Thyroid gland (tissue), 4 donors: Measurements from ENCODE around the gene TRMT1.

ENCODE experiments used
- POLR2A ChIP-seq, 2 donors: fragments of 450-650 bp; IDR thresholded peaks; one replicate each; pipeline ENCODE4 v1.6.1; 2017; ENCODE audit warnings: antibody characterized with exemption in 2 of 2, mild to moderate bottlenecking in 2 of 2, moderate library complexity in 1 of 2
- TF ChIP-seq, protein P1 (sequence below), 6 experiments: fragments of 200-600 bp in 3 of 6; fragments of 450-650 bp in 3 of 6; sonication (generic) in 3 of 6; IDR thresholded peaks; one replicate each; pipeline ENCODE4 v1.5.1; 2016 to 2019; ENCODE audit warnings: antibody characterized with exemption in 6 of 6, mild to moderate bottlenecking in 2 of 6, inconsistent platforms in 1 of 6, moderate library complexity in 1 of 6

DNA sequence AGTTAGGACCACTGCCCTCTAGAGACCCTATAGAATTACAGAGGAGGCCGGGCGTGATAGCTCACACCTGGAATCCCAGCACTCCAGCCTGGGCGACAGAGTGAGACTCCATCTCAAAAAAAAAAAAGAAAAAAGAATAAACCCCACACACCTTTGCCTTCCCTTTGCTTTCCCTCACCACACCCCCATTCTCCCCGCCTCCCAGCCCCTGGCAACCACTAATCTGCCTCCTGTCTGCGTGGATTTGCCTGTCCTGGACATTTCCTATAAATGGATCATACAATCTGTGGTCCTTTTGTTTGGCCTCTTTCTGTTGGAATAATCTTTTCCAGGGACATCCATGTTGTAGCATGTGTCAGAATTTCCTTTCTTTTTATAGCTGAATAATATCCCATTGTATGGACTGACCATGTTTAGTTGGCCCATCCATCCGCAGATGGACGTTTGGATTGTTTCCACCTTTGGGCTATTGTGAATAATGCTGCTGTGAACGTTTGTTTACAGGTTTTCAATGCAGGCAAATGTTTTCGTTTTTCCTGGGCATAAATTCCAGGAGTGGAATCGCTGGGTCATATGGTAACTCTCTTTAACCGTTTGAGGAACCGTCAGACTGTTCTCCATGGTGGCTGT is 16.8 kb upstream of the TRMT1 start:
- TF ChIP-seq, protein P1, sequence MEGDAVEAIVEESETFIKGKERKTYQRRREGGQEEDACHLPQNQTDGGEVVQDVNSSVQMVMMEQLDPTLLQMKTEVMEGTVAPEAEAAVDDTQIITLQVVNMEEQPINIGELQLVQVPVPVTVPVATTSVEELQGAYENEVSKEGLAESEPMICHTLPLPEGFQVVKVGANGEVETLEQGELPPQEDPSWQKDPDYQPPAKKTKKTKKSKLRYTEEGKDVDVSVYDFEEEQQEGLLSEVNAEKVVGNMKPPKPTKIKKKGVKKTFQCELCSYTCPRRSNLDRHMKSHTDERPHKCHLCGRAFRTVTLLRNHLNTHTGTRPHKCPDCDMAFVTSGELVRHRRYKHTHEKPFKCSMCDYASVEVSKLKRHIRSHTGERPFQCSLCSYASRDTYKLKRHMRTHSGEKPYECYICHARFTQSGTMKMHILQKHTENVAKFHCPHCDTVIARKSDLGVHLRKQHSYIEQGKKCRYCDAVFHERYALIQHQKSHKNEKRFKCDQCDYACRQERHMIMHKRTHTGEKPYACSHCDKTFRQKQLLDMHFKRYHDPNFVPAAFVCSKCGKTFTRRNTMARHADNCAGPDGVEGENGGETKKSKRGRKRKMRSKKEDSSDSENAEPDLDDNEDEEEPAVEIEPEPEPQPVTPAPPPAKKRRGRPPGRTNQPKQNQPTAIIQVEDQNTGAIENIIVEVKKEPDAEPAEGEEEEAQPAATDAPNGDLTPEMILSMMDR (IDR thresholded peaks at IDR 0.05): no peak
- no peak for TF ChIP-seq POLR2A (IDR thresholded peaks at IDR 0.05)
